ENCODE results near the gene SLC22A1. TPM values are rescaled to one million over a fixed set of nuclear protein-coding genes. Genes with fewer than 3 reads are reported as not detected.

Gene SLC22A1
- polyA plus RNA-seq, 2 of the 4 experiments (the other 2 are of a cell fraction): 2.1 TPM

- POLR2A ChIA-PET: no interaction called here
- no peak overlapping the region for H3K4me3 ChIP-seq
- no peak overlapping the region for H3K4me2 ChIP-seq
- ATAC-seq: no peak
- peaks cover 5% of the 10 kb centered on the region; the same call in 1 of the 3 replicates for H3K4me1 ChIP-seq
- H3K27ac ChIP-seq: no peak overlapping the region
- TF ChIP-seq NPAS2 (CRISPR knock-in tag; IDR thresholded peaks at IDR 0.05; ENCODE audit: borderline replicate concordance): no peak
- TF ChIP-seq FOSB (CRISPR knock-in tag; IDR thresholded peaks at IDR 0.05): no peak
- 92% methylated on average over 7 of the region's 7 CpGs for WGBS (ENCODE audit: missing lambda C conversion rate)
- CTCF ChIA-PET: no interaction called here
- DNase-seq (ENCODE audit: low read depth in 1 of 2, low spot score in 1 of 2): no peak
- H3K9me3 ChIP-seq: no peaks in the 10 kb centered on the region
- no peak for FAIRE-seq
These were observed 17.9 kb upstream of the SLC22A1 start for GRCh38 chr6:160103825-160104100.

GRCh38 chr6:160104821-160105517 lies 16.6 kb upstream of the SLC22A1 start:
- POLR2A ChIA-PET: no interaction called here
- no peak overlapping the region for H3K27ac ChIP-seq
- no peak overlapping the region for H3K4me2 ChIP-seq
- ATAC-seq (peak; percentile 58 to 67; a peak in 4 of 6 replicates), DNase-seq (ENCODE audit: low read depth in 1 of 2, low spot score in 1 of 2) (peak in 1 of 2 experiments; percentile 11), FAIRE-seq (no peak)
- CTCF ChIA-PET: interaction anchor here (0.9 kb wide), 1 partner anchor 16 kb away, joined by 3 read pairs; no protein-coding TSS in a partner anchor
- 89% methylated on average over 18 of the region's 20 CpGs for WGBS (ENCODE audit: missing lambda C conversion rate)
- H3K4me1 ChIP-seq: peaks cover 5% of the 10 kb centered on the region; the same call in 1 of the 3 replicates
- no peak overlapping the region for H3K4me3 ChIP-seq
- no peak for TF ChIP-seq CBX8 (IDR thresholded peaks at IDR 0.05)
- no peaks in the 10 kb centered on the region for H3K9me3 ChIP-seq

GRCh38 chr6:160106010-160106409 lies 15.6 kb upstream of the SLC22A1 start:
- Histone ChIP-seq H3K4me2 (no peak overlapping the region), H3K4me3 (no peak overlapping the region), H3K27ac (no peak overlapping the region), H3K4me1 (no peaks in the 10 kb centered on the region), H3K9me3 (no peaks in the 10 kb centered on the region)
- TF ChIP-seq ZC3H11A (IDR thresholded peaks at IDR 0.05) (no peak), KDM1A (IDR thresholded peaks at IDR 0.05; ENCODE audit: low read depth) (no peak)
- FAIRE-seq (no peak), ATAC-seq (no peak), DNase-seq (ENCODE audit: low read depth in 1 of 2, low spot score in 1 of 2) (no peak)
- 93% methylated on average over 14 of the region's 14 CpGs for WGBS (ENCODE audit: missing lambda C conversion rate)
- ChIA-PET CTCF (no interaction called here), POLR2A (no interaction called here)

GRCh38 chr6:160106701-160107100 lies 14.9 kb upstream of the SLC22A1 start:
- 91% methylated on average over 4 of the region's 4 CpGs for WGBS (ENCODE audit: missing lambda C conversion rate)
- ChIA-PET POLR2A (no interaction called here), CTCF (interaction anchor here (1.4 kb wide), 1 partner anchor 18 kb away, joined by 7 read pairs; no protein-coding TSS in a partner anchor)

GRCh38 chr6:160108077-160108476 lies 13.5 kb upstream of the SLC22A1 start:
- Histone ChIP-seq H3K4me2 (no peak overlapping the region), H3K4me1 (no peaks in the 10 kb centered on the region), H3K4me3 (no peak overlapping the region), H3K27ac (no peak overlapping the region), H3K9me3 (no peaks in the 10 kb centered on the region)
- ChIA-PET CTCF (interaction anchor here (1.1 kb wide), 1 partner anchor 425 kb away, joined by 3 read pairs; no protein-coding TSS in a partner anchor), POLR2A (no interaction called here)
- WGBS (ENCODE audit: missing lambda C conversion rate): 88% methylated on average over 5 of the region's 5 CpGs
- ATAC-seq: no peak
- no peak for FAIRE-seq
- no peak for DNase-seq (ENCODE audit: low read depth in 1 of 2, low spot score in 1 of 2)
- TF ChIP-seq SREBF2 (IDR thresholded peaks at IDR 0.05) (no peak), REST (IDR thresholded peaks at IDR 0.05) (no peak), EHF (CRISPR knock-in tag; IDR thresholded peaks at IDR 0.05) (no peak), CHD4 (IDR thresholded peaks at IDR 0.05; ENCODE audit: borderline replicate concordance) (no peak), POLR2A (IDR thresholded peaks at IDR 0.05; ENCODE audit: low read length) (no peak), CBX2 (IDR thresholded peaks at IDR 0.05; ENCODE audit: borderline replicate concordance, low read depth) (no peak), HOXA7 (CRISPR knock-in tag; IDR thresholded peaks at IDR 0.05) (no peak), HES2 (IDR thresholded peaks at IDR 0.05) (no peak), CHD2 (IDR thresholded peaks at IDR 0.05; ENCODE audit: low read length, partially characterized antibody) (no peak), KDM1A (IDR thresholded peaks at IDR 0.05; ENCODE audit: low read depth) (no peak), ELK1 (IDR thresholded peaks at IDR 0.05; ENCODE audit: low read depth, low read length) (no peak)

More at GRCh38 chr6:160106701-160107100, 14.9 kb upstream of the SLC22A1 start:
- Histone ChIP-seq H3K9me3 (no peaks in the 10 kb centered on the region), H3K4me2 (no peak overlapping the region), H3K27ac (no peak overlapping the region), H3K4me1 (no peaks in the 10 kb centered on the region), H3K4me3 (no peak overlapping the region)
- ATAC-seq: no peak
- no peak for FAIRE-seq
- no peak for DNase-seq (ENCODE audit: low read depth in 1 of 2, low spot score in 1 of 2)
- TF ChIP-seq MAX (IDR thresholded peaks at IDR 0.05): no peak
- no peak for TF ChIP-seq ELK1 (IDR thresholded peaks at IDR 0.05; ENCODE audit: low read depth, low read length)

Data from A549 (cell line).